K562 (cell line): Measurements from ENCODE around the gene AGT. TPM values are rescaled to one million over a fixed set of nuclear protein-coding genes. Genes with fewer than 3 reads are reported as not detected.

Experiments
- CHCHD3 ChIP-seq: fragments of 250-450 bp; sonication (Bioruptor Pico); IDR thresholded peaks from 2 replicates; pipeline ENCODE4 v2.1.2; 2022; ENCODE audit warnings: mild to moderate bottlenecking
- ESRRA ChIP-seq: fragments of 450-650 bp; IDR thresholded peaks from 2 replicates; pipeline ENCODE4 v1.6.1; 2014; ENCODE audit warnings: low read depth, mild to moderate bottlenecking, moderate library complexity, borderline replicate concordance
- HNRNPUL1 ChIP-seq: fragments of 200-400 bp; formaldehyde crosslinking; IDR thresholded peaks from 2 replicates; pipeline ENCODE4 v1.6.1; 2017; ENCODE audit warnings: low read length
- KDM1A ChIP-seq, 2 experiments: fragments of 450-650 bp; IDR thresholded peaks; 2 replicates each; pipeline ENCODE4 v1.6.1; 2016; ENCODE audit warnings: mild to moderate bottlenecking in 2 of 2
- KDM5B ChIP-seq: fragments of 200-600 bp; sonication (generic); IDR thresholded peaks from 2 replicates; pipeline ENCODE4 v1.6.1; 2012; ENCODE audit warnings: low read depth, mild to moderate bottlenecking, moderate library complexity, low read length, control low read depth, inconsistent platforms; ENCODE audit not compliant: insufficient replicate concordance
- MEF2D ChIP-seq: conservative IDR thresholded peaks from 2 replicates; pipeline ENCODE4 v1.6.1; 2016; ENCODE audit warnings: low read depth, missing genetic modification characterization, missing compliant biosample characterization
- NCOR1 ChIP-seq: fragments of 450-650 bp; IDR thresholded peaks from 2 replicates; pipeline ENCODE4 v1.6.1; 2016; ENCODE audit warnings: mild to moderate bottlenecking, moderate library complexity
- NFRKB ChIP-seq: fragments of 450-650 bp; IDR thresholded peaks from 2 replicates; pipeline ENCODE4 v1.6.1; 2016; ENCODE audit warnings: low read depth
- PRPF4 ChIP-seq: fragments of 200-400 bp; formaldehyde crosslinking; IDR thresholded peaks from one replicate; pipeline ENCODE4 v1.6.1; 2017; ENCODE audit warnings: low read length, low read depth, mild to moderate bottlenecking; ENCODE audit not compliant: insufficient read depth, poor library complexity, severe bottlenecking
- SMARCC2 ChIP-seq: fragments of 450-650 bp; IDR thresholded peaks from 2 replicates; pipeline ENCODE4 v1.6.1; 2017; ENCODE audit warnings: antibody characterized with exemption, moderate library complexity, mild to moderate bottlenecking, low read depth
- SOX6 ChIP-seq: fragments of 450-650 bp; IDR thresholded peaks from 2 replicates; pipeline ENCODE4 v1.6.1; 2014; ENCODE audit warnings: mild to moderate bottlenecking
- TCF7L2 ChIP-seq: fragments of 150-350 bp; IDR thresholded peaks from 2 replicates; pipeline ENCODE4 v1.6.1; 2016; ENCODE audit warnings: low read depth, mild to moderate bottlenecking, low read length, moderate library complexity
- TFAM ChIP-seq: fragments of 250-450 bp; sonication (Bioruptor Pico); conservative IDR thresholded peaks from 2 replicates; pipeline ENCODE4 v1.5.0; 2021; ENCODE audit warnings: mild to moderate bottlenecking, moderate library complexity
- ZNF263 ChIP-seq: sonication (generic); formaldehyde crosslinking; IDR thresholded peaks from 2 replicates; pipeline ENCODE4 v1.8.0; 2022; ENCODE audit warnings: mild to moderate bottlenecking, missing genetic modification reagents, borderline replicate concordance
- ZNF384 ChIP-seq: IDR thresholded peaks from 2 replicates; pipeline ENCODE4 v1.6.1; 2012; ENCODE audit warnings: low read depth, low read length, improper control_type of control experiment
- ZNF766 ChIP-seq: fragments of 200-800 bp; sonication (Bioruptor generic); conservative IDR thresholded peaks from 2 replicates; pipeline ENCODE4 v1.6.1; 2016; ENCODE audit warnings: missing genetic modification characterization, missing compliant biosample characterization
- polyA plus RNA-seq, 8 experiments: library from polyadenylated mRNA; depleted of rRNA in 4 of 8; stranded (reverse) in 5 of 8; unstranded in 3 of 8; fragments of >200 nt; fragmentation: Nextera tagmentation in 2 of 8; fragmentation: Illumina TruSeq in 1 of 8; extraction: Ambion mirVana in 2 of 8; extraction: Trizol in 1 of 8; gene quantifications; 2 replicates each; pipeline versions ENCODE4 v1.2.1 to v1.2.3, GENCODE V29; 2011 to 2014; ENCODE audit warnings: inconsistent platforms in 1 of 8, missing spikeins in 1 of 8
- total RNA-seq, 7 experiments: library from RNA; depleted of rRNA in 6 of 7; stranded (reverse); fragments of >200 nt in 6 of 7; fragmentation: Illumina TruSeq in 2 of 7; extraction: Trizol in 2 of 7; gene quantifications; 2 replicates each; pipeline versions ENCODE4 v1.2.1 to v1.2.3, GENCODE V29; 2011 to 2021; ENCODE audit warnings: low replicate concordance in 1 of 7
- TF ChIP-seq, protein P1 (sequence below): sonication (generic); formaldehyde crosslinking; IDR thresholded peaks from 2 replicates; pipeline ENCODE4 v1.8.1; 2023; ENCODE audit warnings: mild to moderate bottlenecking, missing genetic modification reagents
- TF ChIP-seq, protein P2 (sequence below): sonication (generic); formaldehyde crosslinking; IDR thresholded peaks from 2 replicates; pipeline ENCODE4 v1.8.0; 2022; ENCODE audit warnings: mild to moderate bottlenecking, missing genetic modification reagents, borderline replicate concordance
- TF ChIP-seq, protein P3 (sequence below): IDR thresholded peaks from 2 replicates; pipeline ENCODE4 v1.6.1; 2011; ENCODE audit warnings: borderline replicate concordance, low read depth, mild to moderate bottlenecking, moderate library complexity, low read length; ENCODE audit not compliant: insufficient read depth, poor library complexity, severe bottlenecking
- TF ChIP-seq, protein P4 (sequence below): fragments of 450-650 bp; formaldehyde crosslinking; IDR thresholded peaks from 2 replicates; pipeline ENCODE4 v1.4.0; 2020; ENCODE audit warnings: mild to moderate bottlenecking
- TF ChIP-seq, protein P5 (sequence below): fragments of 450-650 bp; formaldehyde crosslinking; IDR thresholded peaks from 2 replicates; pipeline ENCODE4 v1.4.0; 2022; ENCODE audit warnings: missing genetic modification characterization

AGT gene
- total and polyA plus RNA-seq, 9 of the 15 experiments (the other 6 are each of a cell fraction or from before 2014, with no cell fraction given): 0.40 TPM; not detected in 8

DNA sequence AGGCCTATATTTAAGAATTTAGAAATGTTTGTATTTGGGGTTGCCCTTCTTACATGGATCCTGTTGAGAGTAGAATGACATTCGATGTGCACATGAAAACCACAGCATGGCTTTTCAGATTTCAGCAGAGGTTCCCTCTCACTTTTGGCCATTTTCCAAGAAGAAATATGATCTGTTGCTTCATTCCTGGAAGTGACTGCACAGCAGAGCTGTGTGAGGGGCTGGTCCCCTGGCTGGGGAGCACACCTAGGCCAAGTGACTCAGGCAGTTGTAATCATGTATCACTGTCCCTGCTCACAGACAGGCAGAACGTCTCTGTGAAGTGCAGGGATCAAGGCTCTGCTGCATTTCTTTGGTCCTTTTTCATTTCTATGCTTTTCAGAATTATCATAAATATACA, 32.3 kb downstream of the AGT start (continued):
- TF ChIP-seq SMARCC2 (no peak), PRPF4 (no peak), KDM5B (no peak), ESRRA (peak; percentile 30; the same call in 1 of the 2 replicates), KDM1A (IDR thresholded peaks at IDR 0.05) (peak; percentile 59 to 70), ZNF766 (no peak), MEF2D (no peak), NCOR1 (no peak), TFAM (CRISPR knock-in tag) (no peak), HNRNPUL1 (no peak), NFRKB (no peak), TCF7L2 (no peak), SOX6 (peak; percentile 34; the same call in 1 of the 2 replicates), ZNF263 (CRISPR knock-in tag) (peak; percentile 32; the same call in 1 of the 2 replicates), CHCHD3 (CRISPR knock-in tag) (no peak), ZNF384 (no peak)
- TF ChIP-seq, protein P1, sequence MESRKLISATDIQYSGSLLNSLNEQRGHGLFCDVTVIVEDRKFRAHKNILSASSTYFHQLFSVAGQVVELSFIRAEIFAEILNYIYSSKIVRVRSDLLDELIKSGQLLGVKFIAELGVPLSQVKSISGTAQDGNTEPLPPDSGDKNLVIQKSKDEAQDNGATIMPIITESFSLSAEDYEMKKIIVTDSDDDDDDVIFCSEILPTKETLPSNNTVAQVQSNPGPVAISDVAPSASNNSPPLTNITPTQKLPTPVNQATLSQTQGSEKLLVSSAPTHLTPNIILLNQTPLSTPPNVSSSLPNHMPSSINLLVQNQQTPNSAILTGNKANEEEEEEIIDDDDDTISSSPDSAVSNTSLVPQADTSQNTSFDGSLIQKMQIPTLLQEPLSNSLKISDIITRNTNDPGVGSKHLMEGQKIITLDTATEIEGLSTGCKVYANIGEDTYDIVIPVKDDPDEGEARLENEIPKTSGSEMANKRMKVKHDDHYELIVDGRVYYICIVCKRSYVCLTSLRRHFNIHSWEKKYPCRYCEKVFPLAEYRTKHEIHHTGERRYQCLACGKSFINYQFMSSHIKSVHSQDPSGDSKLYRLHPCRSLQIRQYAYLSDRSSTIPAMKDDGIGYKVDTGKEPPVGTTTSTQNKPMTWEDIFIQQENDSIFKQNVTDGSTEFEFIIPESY (CRISPR knock-in tag): no peak
- TF ChIP-seq, protein P2, sequence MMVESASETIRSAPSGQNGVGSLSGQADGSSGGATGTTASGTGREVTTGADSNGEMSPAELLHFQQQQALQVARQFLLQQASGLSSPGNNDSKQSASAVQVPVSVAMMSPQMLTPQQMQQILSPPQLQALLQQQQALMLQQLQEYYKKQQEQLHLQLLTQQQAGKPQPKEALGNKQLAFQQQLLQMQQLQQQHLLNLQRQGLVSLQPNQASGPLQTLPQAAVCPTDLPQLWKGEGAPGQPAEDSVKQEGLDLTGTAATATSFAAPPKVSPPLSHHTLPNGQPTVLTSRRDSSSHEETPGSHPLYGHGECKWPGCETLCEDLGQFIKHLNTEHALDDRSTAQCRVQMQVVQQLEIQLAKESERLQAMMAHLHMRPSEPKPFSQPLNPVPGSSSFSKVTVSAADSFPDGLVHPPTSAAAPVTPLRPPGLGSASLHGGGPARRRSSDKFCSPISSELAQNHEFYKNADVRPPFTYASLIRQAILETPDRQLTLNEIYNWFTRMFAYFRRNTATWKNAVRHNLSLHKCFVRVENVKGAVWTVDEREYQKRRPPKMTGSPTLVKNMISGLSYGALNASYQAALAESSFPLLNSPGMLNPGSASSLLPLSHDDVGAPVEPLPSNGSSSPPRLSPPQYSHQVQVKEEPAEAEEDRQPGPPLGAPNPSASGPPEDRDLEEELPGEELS (CRISPR knock-in tag): no peak
- TF ChIP-seq, protein P3, sequence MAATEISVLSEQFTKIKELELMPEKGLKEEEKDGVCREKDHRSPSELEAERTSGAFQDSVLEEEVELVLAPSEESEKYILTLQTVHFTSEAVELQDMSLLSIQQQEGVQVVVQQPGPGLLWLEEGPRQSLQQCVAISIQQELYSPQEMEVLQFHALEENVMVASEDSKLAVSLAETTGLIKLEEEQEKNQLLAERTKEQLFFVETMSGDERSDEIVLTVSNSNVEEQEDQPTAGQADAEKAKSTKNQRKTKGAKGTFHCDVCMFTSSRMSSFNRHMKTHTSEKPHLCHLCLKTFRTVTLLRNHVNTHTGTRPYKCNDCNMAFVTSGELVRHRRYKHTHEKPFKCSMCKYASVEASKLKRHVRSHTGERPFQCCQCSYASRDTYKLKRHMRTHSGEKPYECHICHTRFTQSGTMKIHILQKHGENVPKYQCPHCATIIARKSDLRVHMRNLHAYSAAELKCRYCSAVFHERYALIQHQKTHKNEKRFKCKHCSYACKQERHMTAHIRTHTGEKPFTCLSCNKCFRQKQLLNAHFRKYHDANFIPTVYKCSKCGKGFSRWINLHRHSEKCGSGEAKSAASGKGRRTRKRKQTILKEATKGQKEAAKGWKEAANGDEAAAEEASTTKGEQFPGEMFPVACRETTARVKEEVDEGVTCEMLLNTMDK: no peak
- TF ChIP-seq, protein P4, sequence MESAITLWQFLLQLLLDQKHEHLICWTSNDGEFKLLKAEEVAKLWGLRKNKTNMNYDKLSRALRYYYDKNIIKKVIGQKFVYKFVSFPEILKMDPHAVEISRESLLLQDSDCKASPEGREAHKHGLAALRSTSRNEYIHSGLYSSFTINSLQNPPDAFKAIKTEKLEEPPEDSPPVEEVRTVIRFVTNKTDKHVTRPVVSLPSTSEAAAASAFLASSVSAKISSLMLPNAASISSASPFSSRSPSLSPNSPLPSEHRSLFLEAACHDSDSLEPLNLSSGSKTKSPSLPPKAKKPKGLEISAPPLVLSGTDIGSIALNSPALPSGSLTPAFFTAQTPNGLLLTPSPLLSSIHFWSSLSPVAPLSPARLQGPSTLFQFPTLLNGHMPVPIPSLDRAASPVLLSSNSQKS (CRISPR knock-in tag): no peak
- TF ChIP-seq, protein P5, sequence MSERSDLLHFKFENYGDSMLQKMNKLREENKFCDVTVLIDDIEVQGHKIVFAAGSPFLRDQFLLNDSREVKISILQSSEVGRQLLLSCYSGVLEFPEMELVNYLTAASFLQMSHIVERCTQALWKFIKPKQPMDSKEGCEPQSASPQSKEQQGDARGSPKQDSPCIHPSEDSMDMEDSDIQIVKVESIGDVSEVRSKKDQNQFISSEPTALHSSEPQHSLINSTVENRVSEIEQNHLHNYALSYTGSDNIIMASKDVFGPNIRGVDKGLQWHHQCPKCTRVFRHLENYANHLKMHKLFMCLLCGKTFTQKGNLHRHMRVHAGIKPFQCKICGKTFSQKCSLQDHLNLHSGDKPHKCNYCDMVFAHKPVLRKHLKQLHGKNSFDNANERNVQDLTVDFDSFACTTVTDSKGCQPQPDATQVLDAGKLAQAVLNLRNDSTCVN: no peak
